Measurements from ENCODE around the gene ASCL1.
A peak's percentile ranks its signal among the peaks of the same experiment; 100 is the strongest.

Gene ASCL1

GRCh38 chr12:102951841-102952240, 5.6 kb upstream of the ASCL1 start:
- DNase-seq (ENCODE audit: low spot score) = no peak

GRCh38 chr12:102953221-102953620, 4.3 kb upstream of the ASCL1 start:
- DNase-seq (ENCODE audit: low spot score) = no peak

- no peak for DNase-seq (ENCODE audit: low spot score)
Measured at GRCh38 chr12:102954134-102954533, 3.3 kb upstream of the ASCL1 start.

- peak; percentile 78 for DNase-seq (ENCODE audit: low spot score)
Measured at GRCh38 chr12:102955926-102956737, 1.3 kb upstream of the ASCL1 start.

- DNase-seq (ENCODE audit: low spot score) = no peak
Measured at GRCh38 chr12:102956738-102957327, 641 bp upstream of the ASCL1 start.

GRCh38 chr12:102958073-102958829, 777 bp downstream of the ASCL1 start:
- peak; percentile 91 for DNase-seq (ENCODE audit: low spot score)

- DNase-seq (ENCODE audit: low spot score) = no peak
Measured at GRCh38 chr12:102958830-102959176, 1.3 kb downstream of the ASCL1 start.

- DNase-seq (ENCODE audit: low spot score) = no peak
Measured at GRCh38 chr12:102959391-102959790, 1.9 kb downstream of the ASCL1 start.

GRCh38 chr12:102960766-102961465, 3.4 kb downstream of the ASCL1 start:
- DNase-seq (ENCODE audit: low spot score) = peak; percentile 73

- no peak for DNase-seq (ENCODE audit: low spot score)
Measured at GRCh38 chr12:102961466-102961855, 4.0 kb downstream of the ASCL1 start.

GRCh38 chr12:102962532-102962931, 5.1 kb downstream of the ASCL1 start:
- DNase-seq (ENCODE audit: low spot score) = no peak

- no peak for DNase-seq (ENCODE audit: low spot score)
Measured at GRCh38 chr12:102962986-102963385, 5.5 kb downstream of the ASCL1 start.

GRCh38 chr12:102963796-102964195, 6.3 kb downstream of the ASCL1 start:
- no peak for DNase-seq (ENCODE audit: low spot score)

GRCh38 chr12:102964872-102965271, 7.4 kb downstream of the ASCL1 start:
- DNase-seq (ENCODE audit: low spot score) = peak; percentile 82

- DNase-seq (ENCODE audit: low spot score) = no peak
Measured at GRCh38 chr12:102965281-102966155, 8.0 kb downstream of the ASCL1 start.

- DNase-seq (ENCODE audit: low spot score) = no peak
Measured at GRCh38 chr12:102966200-102966863, 8.9 kb downstream of the ASCL1 start.

- DNase-seq (ENCODE audit: low spot score) = no peak
Measured at GRCh38 chr12:102970780-102971179, 13.3 kb downstream of the ASCL1 start.

GRCh38 chr12:102971227-102971626, 13.8 kb downstream of the ASCL1 start:
- DNase-seq (ENCODE audit: low spot score) = no peak

- no peak for DNase-seq (ENCODE audit: low spot score)
Measured at GRCh38 chr12:102973583-102973982, 16.1 kb downstream of the ASCL1 start.

- DNase-seq (ENCODE audit: low spot score) = no peak
Measured at GRCh38 chr12:102976609-102977280, 19.3 kb downstream of the ASCL1 start.
